Activated naive CD4-positive, alpha-beta T cell treated with anti-CD3 and anti-CD28 coated beads, Interleukin-2, amount 10 ng/mL, durations not matched to agents 7 days and 5 days (primary cell): ENCODE data around the gene PCCA.
"Not testable (repeated sequence)": the region's sequence is repeated elsewhere in the genome, so short reads cannot be mapped to it uniquely, and the experiment has no call there.

Experiments used
- CTCF ChIA-PET: fragments of 350-600 bp; sonication (Branson Sonifier 250); formaldehyde crosslinking; loops from one replicate; lab custom pipeline; 2021; ENCODE audit warnings: antibody characterized with exemption; lab: Charles Lee
- DNase-seq: peaks from one replicate; pipeline ENCODE4 v3.0.0-alpha.2; 2020
- H3K27ac Mint-ChIP-seq: one replicate; pipeline ENCODE4 v1.8.0; 2021; ENCODE audit warnings: mild to moderate bottlenecking, moderate library complexity, mixed read lengths
- H3K27me3 Mint-ChIP-seq: one replicate; pipeline ENCODE4 v1.8.0; 2021; ENCODE audit warnings: mild to moderate bottlenecking, mixed read lengths
- H3K36me3 Mint-ChIP-seq: one replicate; pipeline ENCODE4 v1.8.0; 2021; ENCODE audit warnings: mixed read lengths
- H3K4me1 Mint-ChIP-seq: one replicate; pipeline ENCODE4 v1.8.0; 2021; ENCODE audit warnings: mixed read lengths
- H3K4me3 Mint-ChIP-seq: one replicate; pipeline ENCODE4 v1.8.0; 2021; ENCODE audit warnings: mild to moderate bottlenecking, moderate library complexity, mixed read lengths
- H3K9me3 Mint-ChIP-seq: one replicate; pipeline ENCODE4 v1.8.0; 2021; ENCODE audit warnings: mixed read lengths

The PCCA gene

GRCh38 chr13:100356426-100356825 lies 267.5 kb downstream of the PCCA start:
- Mint-ChIP-seq H3K27ac (no peak overlapping the region), H3K27me3 (no peaks in the 10 kb centered on the region), H3K9me3 (no peaks in the 10 kb centered on the region), H3K4me3 (no peak overlapping the region), H3K36me3 (no peaks in the 10 kb centered on the region), H3K4me1 (no peaks in the 10 kb centered on the region)
- CTCF ChIA-PET: no interaction called here
- no peak for DNase-seq

- Mint-ChIP-seq H3K36me3 (no peaks in the 10 kb centered on the region), H3K4me1 (no peaks in the 10 kb centered on the region), H3K9me3 (no peaks in the 10 kb centered on the region), H3K27me3 (no peaks in the 10 kb centered on the region), H3K27ac (no peak overlapping the region), H3K4me3 (no peak overlapping the region)
- no peak for DNase-seq
- CTCF ChIA-PET: no interaction called here
Observed at GRCh38 chr13:100356889-100357288, 268.0 kb downstream of the PCCA start.

- H3K4me1 Mint-ChIP-seq: no peaks in the 10 kb centered on the region
- no peaks in the 10 kb centered on the region for H3K27me3 Mint-ChIP-seq
- no peak overlapping the region for H3K27ac Mint-ChIP-seq
- H3K4me3 Mint-ChIP-seq: no peak overlapping the region
- DNase-seq: no peak
- CTCF ChIA-PET: no interaction called here
- H3K36me3 Mint-ChIP-seq: no peaks in the 10 kb centered on the region
- no peaks in the 10 kb centered on the region for H3K9me3 Mint-ChIP-seq
Observed at GRCh38 chr13:100357764-100358163, 268.9 kb downstream of the PCCA start.

GRCh38 chr13:100361504-100361903 lies 272.6 kb downstream of the PCCA start:
- Mint-ChIP-seq H3K27me3 (no peaks in the 10 kb centered on the region), H3K36me3 (no peaks in the 10 kb centered on the region), H3K4me1 (no peaks in the 10 kb centered on the region), H3K4me3 (no peak overlapping the region), H3K9me3 (no peaks in the 10 kb centered on the region), H3K27ac (no peak overlapping the region)
- CTCF ChIA-PET: no interaction called here
- no peak for DNase-seq

- DNase-seq: no peak
- Mint-ChIP-seq H3K4me1 (no peaks in the 10 kb centered on the region), H3K27me3 (no peaks in the 10 kb centered on the region), H3K36me3 (no peaks in the 10 kb centered on the region), H3K27ac (no peak overlapping the region), H3K4me3 (no peak overlapping the region), H3K9me3 (no peaks in the 10 kb centered on the region)
- CTCF ChIA-PET: no interaction called here
Observed at GRCh38 chr13:100362371-100362770, 273.5 kb downstream of the PCCA start.

DNA sequence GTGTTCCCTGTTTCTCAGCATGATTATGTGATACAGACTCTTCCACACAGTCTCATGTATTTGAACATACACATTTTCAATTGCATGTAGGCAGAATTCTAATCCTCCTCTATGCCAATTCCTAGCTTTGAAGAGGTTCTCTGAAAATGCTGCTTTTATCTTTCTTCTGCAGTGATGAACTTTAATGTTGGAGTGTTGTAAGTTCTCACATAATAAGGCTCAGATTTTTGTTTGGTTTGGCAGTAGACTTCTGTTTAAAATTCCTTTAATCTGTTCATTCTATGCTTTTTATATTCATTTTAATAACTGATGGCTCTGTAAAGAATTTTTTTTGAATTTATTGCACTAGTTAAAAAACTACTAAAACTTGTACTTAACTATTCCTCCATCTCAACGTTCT lies 273.9 kb downstream of the PCCA start:
- H3K36me3 Mint-ChIP-seq: no peaks in the 10 kb centered on the region
- no peak for DNase-seq
- no peaks in the 10 kb centered on the region for H3K27me3 Mint-ChIP-seq
- no peak overlapping the region for H3K27ac Mint-ChIP-seq
- H3K9me3 Mint-ChIP-seq: no peaks in the 10 kb centered on the region
- no peaks in the 10 kb centered on the region for H3K4me1 Mint-ChIP-seq
- CTCF ChIA-PET: no interaction called here
- no peak overlapping the region for H3K4me3 Mint-ChIP-seq

GRCh38 chr13:100363285-100363711 lies 274.4 kb downstream of the PCCA start:
- no peaks in the 10 kb centered on the region for H3K9me3 Mint-ChIP-seq
- H3K27me3 Mint-ChIP-seq: no peaks in the 10 kb centered on the region
- CTCF ChIA-PET: no interaction called here
- DNase-seq: no peak
- H3K4me3 Mint-ChIP-seq: no peak overlapping the region
- H3K27ac Mint-ChIP-seq: no peak overlapping the region
- no peaks in the 10 kb centered on the region for H3K36me3 Mint-ChIP-seq
- H3K4me1 Mint-ChIP-seq: no peaks in the 10 kb centered on the region

DNA sequence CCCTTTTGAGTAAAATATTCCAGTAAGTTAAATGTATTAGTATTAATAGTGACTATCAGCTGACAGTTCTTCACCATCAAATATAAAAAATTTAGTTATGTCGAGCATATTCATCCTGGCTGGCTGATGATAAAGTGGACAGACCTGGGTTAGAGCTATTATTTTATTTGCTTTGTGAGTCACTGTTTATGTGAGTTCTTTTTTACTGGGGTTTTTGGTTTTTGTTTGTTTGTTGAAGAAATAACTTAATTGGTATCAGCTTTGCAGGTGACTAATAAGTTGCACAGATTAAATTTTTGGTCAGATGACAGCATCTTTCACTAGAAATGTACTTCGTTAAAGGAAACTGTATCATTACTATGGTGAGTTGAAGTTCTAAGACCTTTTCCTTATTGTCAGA lies 275.0 kb downstream of the PCCA start:
- Mint-ChIP-seq H3K9me3 (no peaks in the 10 kb centered on the region), H3K4me1 (no peaks in the 10 kb centered on the region), H3K4me3 (no peak overlapping the region), H3K27me3 (no peaks in the 10 kb centered on the region), H3K27ac (no peak overlapping the region), H3K36me3 (peaks cover 3% of the 10 kb centered on the region)
- CTCF ChIA-PET: no interaction called here
- no peak for DNase-seq

DNA sequence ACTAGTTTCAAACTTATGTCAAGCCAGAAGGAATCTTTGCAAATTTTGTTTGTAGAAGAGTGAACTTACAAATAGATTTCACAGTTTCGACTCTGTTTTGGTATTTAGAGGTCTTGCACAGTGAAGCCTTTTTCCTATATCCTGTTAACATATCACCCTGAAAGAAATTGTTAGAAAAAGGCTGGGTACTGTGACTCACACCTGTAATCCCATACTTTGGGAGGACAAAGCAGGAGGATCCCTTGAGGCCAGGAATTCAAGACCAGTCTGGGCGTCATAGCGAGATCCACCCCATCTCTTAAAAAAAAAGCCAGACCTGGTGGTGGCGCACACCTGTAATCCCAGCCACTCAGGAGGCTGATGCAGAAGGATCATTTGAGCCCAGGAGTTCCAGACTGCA lies 275.7 kb downstream of the PCCA start:
- Mint-ChIP-seq H3K4me1 (no peaks in the 10 kb centered on the region), H3K27me3 (no peaks in the 10 kb centered on the region), H3K4me3 (no peak overlapping the region), H3K27ac (no peak overlapping the region), H3K9me3 (no peaks in the 10 kb centered on the region), H3K36me3 (peaks cover 3% of the 10 kb centered on the region)
- no peak for DNase-seq
- CTCF ChIA-PET: no interaction called here

- H3K36me3 Mint-ChIP-seq: peaks cover 3% of the 10 kb centered on the region
- DNase-seq: no peak
- no peaks in the 10 kb centered on the region for H3K27me3 Mint-ChIP-seq
- CTCF ChIA-PET: no interaction called here
- H3K4me3 Mint-ChIP-seq: no peak overlapping the region
- no peaks in the 10 kb centered on the region for H3K9me3 Mint-ChIP-seq
- no peaks in the 10 kb centered on the region for H3K4me1 Mint-ChIP-seq
- no peak overlapping the region for H3K27ac Mint-ChIP-seq
Observed at GRCh38 chr13:100365680-100366079, 276.8 kb downstream of the PCCA start.

DNA sequence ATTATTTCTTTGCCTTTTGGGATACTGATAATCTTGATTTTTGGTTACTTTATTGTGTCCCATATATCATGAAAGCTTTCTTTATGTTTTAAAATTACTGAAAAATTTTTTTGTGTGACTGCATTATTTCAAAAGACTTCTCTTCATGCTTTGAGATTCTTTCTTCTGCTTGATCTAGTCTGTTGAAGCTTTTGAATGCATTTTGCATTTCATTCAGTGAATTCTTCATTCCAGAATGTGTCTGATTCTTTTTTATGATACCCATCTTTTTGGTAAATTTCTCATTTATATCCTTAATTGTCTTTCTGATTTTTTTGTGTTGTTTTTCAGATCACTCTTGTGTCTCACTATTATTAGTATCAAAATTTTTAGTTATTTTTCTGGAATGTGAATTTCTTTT lies 289.6 kb downstream of the PCCA start:
- CTCF ChIA-PET: no interaction called here
- H3K27ac Mint-ChIP-seq: no peak overlapping the region
- no peak for DNase-seq
- no peaks in the 10 kb centered on the region for H3K27me3 Mint-ChIP-seq
- no peak overlapping the region for H3K4me3 Mint-ChIP-seq
- peaks cover under 1% of the 10 kb centered on the region for H3K4me1 Mint-ChIP-seq
- peaks cover 7% of the 10 kb centered on the region for H3K36me3 Mint-ChIP-seq
- peaks cover 21% of the 10 kb centered on the region for H3K9me3 Mint-ChIP-seq

DNA sequence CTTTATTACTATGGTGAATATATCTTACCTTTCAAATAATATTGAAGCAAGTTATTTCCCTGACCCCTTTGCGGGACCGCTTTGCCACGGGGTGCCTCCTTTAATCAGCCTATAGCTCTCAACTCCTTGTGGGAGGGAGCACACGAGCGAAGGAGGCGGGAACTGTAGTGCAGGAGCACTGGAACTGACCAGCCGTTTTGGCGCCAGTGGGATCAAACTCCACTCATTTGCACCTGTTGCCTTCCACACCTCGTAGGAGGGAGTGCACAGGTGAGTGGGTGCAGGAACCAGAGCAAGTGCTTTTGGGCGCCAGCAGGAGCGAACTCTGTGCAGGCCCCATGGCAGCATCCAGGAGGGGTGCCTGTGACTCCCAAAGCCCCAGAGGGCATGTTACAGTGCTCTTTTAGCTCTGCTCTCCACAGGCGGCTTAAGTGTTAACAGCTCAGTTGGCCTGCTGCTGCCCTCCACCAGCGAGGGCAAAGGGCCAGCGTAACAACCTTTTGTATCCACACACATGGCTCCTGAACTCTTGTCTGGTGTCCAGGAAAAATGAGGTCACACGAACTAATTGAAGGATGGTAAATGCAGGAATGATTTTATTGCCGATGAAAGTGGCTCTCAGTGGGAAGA lies 292.8 kb downstream of the PCCA start:
- CTCF ChIA-PET: interaction anchor here (0.9 kb wide), 1 partner anchor 56 kb away, joined by 3 read pairs; no protein-coding TSS in a partner anchor
- no peak overlapping the region for H3K4me3 Mint-ChIP-seq
- H3K9me3 Mint-ChIP-seq: peaks cover 21% of the 10 kb centered on the region
- H3K27me3 Mint-ChIP-seq: no peaks in the 10 kb centered on the region
- H3K36me3 Mint-ChIP-seq: peaks cover 7% of the 10 kb centered on the region
- H3K4me1 Mint-ChIP-seq: no peaks in the 10 kb centered on the region
- H3K27ac Mint-ChIP-seq: no peak overlapping the region
- DNase-seq: no peak

DNA sequence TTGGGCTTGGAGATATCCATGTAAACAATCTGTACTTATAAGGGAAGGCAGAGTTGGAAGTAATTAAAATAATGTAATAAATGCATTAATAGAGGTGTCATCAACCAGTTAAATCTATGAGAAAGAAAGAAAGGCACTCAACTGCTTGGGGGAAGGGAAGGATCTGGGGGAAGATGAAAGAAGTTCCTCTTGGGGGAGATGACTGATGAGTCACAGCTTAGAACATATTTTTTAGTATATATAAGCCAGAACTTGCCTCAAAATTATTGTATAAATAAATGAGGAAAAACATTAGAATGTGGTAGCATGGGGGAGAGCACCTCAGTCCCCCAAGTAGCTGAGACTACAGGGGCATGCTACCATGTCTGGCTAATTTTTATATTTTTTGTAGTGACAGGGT lies 293.9 kb downstream of the PCCA start:
- Mint-ChIP-seq H3K4me3 (no peak overlapping the region), H3K36me3 (peaks cover 3% of the 10 kb centered on the region), H3K27ac (no peak overlapping the region), H3K9me3 (peaks cover 16% of the 10 kb centered on the region), H3K27me3 (no peaks in the 10 kb centered on the region), H3K4me1 (no peaks in the 10 kb centered on the region)
- CTCF ChIA-PET: no interaction called here
- DNase-seq: no peak

- DNase-seq: no peak
- Mint-ChIP-seq H3K4me1 (peaks cover 5% of the 10 kb centered on the region), H3K4me3 (no peak overlapping the region), H3K36me3 (peaks cover 3% of the 10 kb centered on the region), H3K27me3 (no peaks in the 10 kb centered on the region), H3K27ac (no peak overlapping the region), H3K9me3 (no peaks in the 10 kb centered on the region)
- CTCF ChIA-PET: interaction anchor here (0.7 to 1.1 kb wide), 2 partner anchors 16 to 489 kb away, joined by 3 read pairs; no protein-coding TSS in a partner anchor
Observed at GRCh38 chr13:100387416-100387815, 298.5 kb downstream of the PCCA start.

- peaks cover 12% of the 10 kb centered on the region for H3K4me1 Mint-ChIP-seq
- not testable (repeated sequence) for H3K36me3 Mint-ChIP-seq, H3K27me3 Mint-ChIP-seq, H3K9me3 Mint-ChIP-seq, DNase-seq, H3K4me3 Mint-ChIP-seq, H3K27ac Mint-ChIP-seq
- CTCF ChIA-PET: interaction anchor here (1.1 kb wide), 1 partner anchor 489 kb away, joined by 3 read pairs; no protein-coding TSS in a partner anchor
Observed at GRCh38 chr13:100388150-100388549, 299.3 kb downstream of the PCCA start.
